Measurements from ENCODE around the gene KRTAP10-3.

- TF ChIP-seq CTCF (IDR thresholded peaks at IDR 0.05) (no peak), POLR2A (IDR thresholded peaks at IDR 0.05) (no peak)
These were observed 34.1 kb upstream of the KRTAP10-3 start, which contains the start of gene KRTAP10-6 for GRCh38 chr21:44592446-44593311.
